Neural progenitor cell (in vitro differentiated cells): ENCODE data around the gene GFAP. TPM values are rescaled to one million over a fixed set of nuclear protein-coding genes. Genes with fewer than 3 reads are reported as not detected.

Source experiments
- DNase-seq: peaks from one replicate; pipeline ENCODE4 v3.0.0-alpha.2; 2016; ENCODE audit warnings: low spot score
- H2AFZ ChIP-seq: fragments of 200-600 bp; sonication (generic); replicated peaks from 2 replicates; pipeline ENCODE4 v1.6.1; 2016; ENCODE audit warnings: antibody characterized with exemption
- H3F3A ChIP-seq: fragments of 200-600 bp; sonication (generic); 2 replicates; pipeline ENCODE4 v1.6.1; 2016; ENCODE audit warnings: antibody characterized with exemption, low read depth
- H3K27ac ChIP-seq: fragments of 200-600 bp; sonication (generic); 2 replicates; pipeline ENCODE4 v1.5.1; 2016; ENCODE audit warnings: mild to moderate bottlenecking
- H3K27me3 ChIP-seq: fragments of 200-600 bp; sonication (generic); 2 replicates; pipeline ENCODE4 v1.6.1; 2016; ENCODE audit warnings: mild to moderate bottlenecking, moderate library complexity
- H3K36me3 ChIP-seq: fragments of 200-600 bp; sonication (generic); 2 replicates; pipeline ENCODE4 v1.5.1; 2016
- H3K4me1 ChIP-seq: fragments of 200-600 bp; sonication (generic); 2 replicates; pipeline ENCODE4 v1.6.1; 2016; ENCODE audit warnings: mixed run types
- H3K4me2 ChIP-seq: fragments of 200-600 bp; sonication (generic); 2 replicates; pipeline ENCODE4 v1.6.1; 2016
- H3K4me3 ChIP-seq: fragments of 200-600 bp; sonication (generic); 2 replicates; pipeline ENCODE4 v1.5.1; 2016
- H3K79me2 ChIP-seq: fragments of 200-600 bp; sonication (generic); 2 replicates; pipeline ENCODE4 v1.6.1; 2016; ENCODE audit warnings: low read depth
- H3K9ac ChIP-seq: fragments of 200-600 bp; sonication (generic); 2 replicates; pipeline ENCODE4 v1.6.1; 2016
- H3K9me3 ChIP-seq: fragments of 200-600 bp; sonication (generic); 2 replicates; pipeline ENCODE4 v1.5.1; 2016; ENCODE audit warnings: low read depth
- H4K20me1 ChIP-seq: fragments of 200-600 bp; sonication (generic); 2 replicates; pipeline ENCODE4 v1.6.1; 2016; ENCODE audit warnings: low read depth
- H3K27ac Mint-ChIP-seq: 3 replicates; pipeline ENCODE4 v1.8.0; 2021; ENCODE audit warnings: mixed read lengths
- H3K27me3 Mint-ChIP-seq: 2 replicates; pipeline ENCODE4 v1.8.0; 2022; ENCODE audit warnings: low read depth, mild to moderate bottlenecking, inconsistent platforms, moderate library complexity, mixed read lengths; ENCODE audit not compliant: insufficient read depth
- H3K36me3 Mint-ChIP-seq: 3 replicates; pipeline ENCODE4 v1.8.0; 2021; ENCODE audit warnings: mixed read lengths
- H3K4me1 Mint-ChIP-seq: 3 replicates; pipeline ENCODE4 v1.8.0; 2021; ENCODE audit warnings: mixed read lengths
- H3K4me3 Mint-ChIP-seq: 3 replicates; pipeline ENCODE4 v1.8.0; 2021; ENCODE audit warnings: mild to moderate bottlenecking, moderate library complexity, mixed read lengths
- H3K9me3 Mint-ChIP-seq: 3 replicates; pipeline ENCODE4 v1.8.0; 2020; ENCODE audit warnings: mixed read lengths
- EZH2 ChIP-seq: fragments of 200-600 bp; sonication (generic); IDR thresholded peaks from 2 replicates; pipeline ENCODE4 v1.6.1; 2017; ENCODE audit warnings: antibody characterized with exemption, mild to moderate bottlenecking, moderate library complexity
- EZH2phosphoT487 ChIP-seq: fragments of 200-600 bp; sonication (generic); IDR thresholded peaks from 2 replicates; pipeline ENCODE4 v1.6.1; 2017; ENCODE audit warnings: antibody characterized with exemption
- total RNA-seq: library from RNA; depleted of rRNA; stranded (reverse); fragments of >200 nt; gene quantifications from 2 replicates; pipeline ENCODE4 v1.2.3, GENCODE V29; 2015; ENCODE audit warnings: low replicate concordance
- TF ChIP-seq, protein P1 (sequence below): fragments of 200-600 bp; sonication (generic); IDR thresholded peaks from 2 replicates; pipeline ENCODE4 v1.5.1; 2017; ENCODE audit warnings: antibody characterized with exemption, mild to moderate bottlenecking

The GFAP gene
- total RNA-seq, 1 donor from 2014 or later: 0.45 TPM

GRCh38 chr17:44894642-44895041, 20.7 kb downstream of the GFAP start:
- Histone ChIP-seq H3K36me3 (no peaks in the 10 kb centered on the region), H3K27ac (no peak overlapping the region), H3K4me3 (no peak overlapping the region), H4K20me1 (peaks cover 33% of the 10 kb centered on the region), H3K4me2 (no peak overlapping the region), H3K4me1 (no peaks in the 10 kb centered on the region), H3K27me3 (no peaks in the 10 kb centered on the region), H2AFZ (no peak overlapping the region), H3K9me3 (no peaks in the 10 kb centered on the region), H3K79me2 (peaks cover 85% of the 10 kb centered on the region), H3F3A (peaks cover 12% of the 10 kb centered on the region), H3K9ac (no peak overlapping the region)
- Mint-ChIP-seq H3K36me3 (peaks cover 14% of the 10 kb centered on the region), H3K9me3 (no peaks in the 10 kb centered on the region), H3K4me3 (no peak overlapping the region), H3K27ac (no peak overlapping the region), H3K4me1 (peaks cover 8% of the 10 kb centered on the region), H3K27me3 (no peaks in the 10 kb centered on the region)
- no peak for DNase-seq
- no peak for TF ChIP-seq EZH2phosphoT487

- H3K9ac ChIP-seq: no peak overlapping the region
- no peak overlapping the region for H3K27ac Mint-ChIP-seq
- H3K36me3 Mint-ChIP-seq: peaks cover 14% of the 10 kb centered on the region
- H3K4me3 ChIP-seq: no peak overlapping the region
- H3K4me1 Mint-ChIP-seq: no peaks in the 10 kb centered on the region
- H3F3A ChIP-seq: peaks cover 5% of the 10 kb centered on the region
- DNase-seq: no peak
- peaks cover 37% of the 10 kb centered on the region for H4K20me1 ChIP-seq
- no peak overlapping the region for H3K4me3 Mint-ChIP-seq
- no peak overlapping the region for H2AFZ ChIP-seq
- H3K79me2 ChIP-seq: peaks cover 76% of the 10 kb centered on the region
- no peaks in the 10 kb centered on the region for H3K36me3 ChIP-seq
- H3K27me3 Mint-ChIP-seq: no peaks in the 10 kb centered on the region
- TF ChIP-seq, protein P1, sequence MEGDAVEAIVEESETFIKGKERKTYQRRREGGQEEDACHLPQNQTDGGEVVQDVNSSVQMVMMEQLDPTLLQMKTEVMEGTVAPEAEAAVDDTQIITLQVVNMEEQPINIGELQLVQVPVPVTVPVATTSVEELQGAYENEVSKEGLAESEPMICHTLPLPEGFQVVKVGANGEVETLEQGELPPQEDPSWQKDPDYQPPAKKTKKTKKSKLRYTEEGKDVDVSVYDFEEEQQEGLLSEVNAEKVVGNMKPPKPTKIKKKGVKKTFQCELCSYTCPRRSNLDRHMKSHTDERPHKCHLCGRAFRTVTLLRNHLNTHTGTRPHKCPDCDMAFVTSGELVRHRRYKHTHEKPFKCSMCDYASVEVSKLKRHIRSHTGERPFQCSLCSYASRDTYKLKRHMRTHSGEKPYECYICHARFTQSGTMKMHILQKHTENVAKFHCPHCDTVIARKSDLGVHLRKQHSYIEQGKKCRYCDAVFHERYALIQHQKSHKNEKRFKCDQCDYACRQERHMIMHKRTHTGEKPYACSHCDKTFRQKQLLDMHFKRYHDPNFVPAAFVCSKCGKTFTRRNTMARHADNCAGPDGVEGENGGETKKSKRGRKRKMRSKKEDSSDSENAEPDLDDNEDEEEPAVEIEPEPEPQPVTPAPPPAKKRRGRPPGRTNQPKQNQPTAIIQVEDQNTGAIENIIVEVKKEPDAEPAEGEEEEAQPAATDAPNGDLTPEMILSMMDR: no peak
- no peak for TF ChIP-seq EZH2
- TF ChIP-seq EZH2phosphoT487: no peak
- no peak overlapping the region for H3K4me2 ChIP-seq
- no peaks in the 10 kb centered on the region for H3K27me3 ChIP-seq
- H3K27ac ChIP-seq: no peak overlapping the region
- no peaks in the 10 kb centered on the region for H3K4me1 ChIP-seq
- no peaks in the 10 kb centered on the region for H3K9me3 ChIP-seq
- no peaks in the 10 kb centered on the region for H3K9me3 Mint-ChIP-seq
Measured at GRCh38 chr17:44892250-44892649, 23.1 kb downstream of the GFAP start.

DNA sequence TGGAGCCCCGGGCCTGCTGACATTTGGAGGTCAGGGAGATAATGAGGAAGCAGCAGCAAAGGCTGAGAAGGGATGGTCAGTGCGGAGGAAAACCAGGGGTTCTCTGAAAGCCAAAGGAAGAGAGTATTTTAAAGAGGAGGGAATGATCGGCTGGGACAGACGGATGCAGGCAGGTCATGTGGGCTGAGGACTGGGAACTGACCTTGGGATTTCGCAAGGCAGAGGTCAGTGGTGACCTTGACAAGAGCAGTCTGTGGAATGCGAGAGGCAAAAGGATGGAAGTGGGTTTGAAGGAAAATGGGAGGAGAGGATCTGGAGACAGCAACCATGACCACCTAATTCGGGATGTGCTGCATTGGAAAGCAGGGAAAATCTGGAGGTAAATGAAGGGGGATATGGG, 26.3 kb downstream of the GFAP start:
- peaks cover 57% of the 10 kb centered on the region for H3K79me2 ChIP-seq
- H3K27ac ChIP-seq: no peak overlapping the region
- H3F3A ChIP-seq: no peaks in the 10 kb centered on the region
- no peak overlapping the region for H3K4me3 ChIP-seq
- Mint-ChIP-seq H3K36me3 (peaks cover 15% of the 10 kb centered on the region), H3K9me3 (no peaks in the 10 kb centered on the region), H3K4me1 (no peaks in the 10 kb centered on the region), H3K4me3 (no peak overlapping the region), H3K27me3 (peaks cover 2% of the 10 kb centered on the region), H3K27ac (no peak overlapping the region)
- H3K4me1 ChIP-seq: no peaks in the 10 kb centered on the region
- no peak overlapping the region for H3K4me2 ChIP-seq
- DNase-seq: no peak
- H3K36me3 ChIP-seq: peaks cover 6% of the 10 kb centered on the region
- H3K9ac ChIP-seq: no peak overlapping the region
- H3K27me3 ChIP-seq: no peaks in the 10 kb centered on the region
- no peaks in the 10 kb centered on the region for H3K9me3 ChIP-seq
- H4K20me1 ChIP-seq: peaks cover 36% of the 10 kb centered on the region
- H2AFZ ChIP-seq: no peak overlapping the region
- TF ChIP-seq EZH2phosphoT487: no peak

DNA sequence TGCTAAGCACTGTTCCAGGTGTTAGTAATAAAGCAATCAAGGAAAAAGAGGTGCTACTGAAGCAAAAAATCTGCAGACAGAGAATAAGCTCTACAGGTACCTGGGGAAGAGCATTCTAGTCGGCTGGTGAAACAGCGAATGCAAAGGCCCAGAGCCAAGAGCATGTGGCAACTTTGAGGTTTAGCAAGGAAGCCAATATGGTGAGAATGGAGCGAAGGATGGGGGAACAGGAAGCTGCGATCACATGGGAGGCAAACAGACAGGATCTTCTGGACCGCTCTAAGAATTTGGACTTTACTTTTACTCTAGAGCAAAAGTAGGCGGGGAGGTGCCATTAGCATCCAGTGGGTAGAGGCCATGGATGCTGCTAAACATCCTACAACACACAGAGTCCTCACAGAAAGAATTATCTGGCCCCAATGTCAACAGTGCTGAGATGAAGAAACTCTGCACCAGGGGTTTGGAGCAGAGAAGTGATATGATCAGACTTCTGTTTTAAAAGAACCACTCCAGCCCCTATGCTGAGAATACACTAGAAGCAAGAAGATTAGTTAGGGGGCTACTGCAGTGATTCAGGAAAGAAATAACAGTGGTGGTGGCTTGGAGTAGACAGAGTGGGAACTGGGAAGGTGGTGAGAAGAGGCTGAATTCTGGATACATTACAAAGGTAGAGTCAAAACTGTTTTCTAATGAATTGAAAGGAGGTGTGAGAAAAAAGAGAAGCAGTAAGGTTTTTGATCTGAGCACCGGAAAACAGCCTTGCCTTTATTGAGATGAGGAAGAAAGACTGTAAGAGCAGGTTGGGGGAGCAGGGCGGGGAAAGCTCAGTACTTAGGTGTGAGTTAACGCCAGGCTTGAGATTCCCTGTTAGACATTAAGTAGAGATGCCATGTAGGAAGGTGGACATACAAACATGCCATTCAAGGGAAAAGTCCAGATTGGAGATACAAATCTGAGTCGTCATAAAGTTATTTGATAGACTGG, 27.0 kb downstream of the GFAP start:
- no peak overlapping the region for H3K9ac ChIP-seq
- H3K4me2 ChIP-seq: no peak overlapping the region
- peaks cover 2% of the 10 kb centered on the region for H3K27me3 Mint-ChIP-seq
- H3K4me1 Mint-ChIP-seq: no peaks in the 10 kb centered on the region
- TF ChIP-seq EZH2phosphoT487 (no peak), EZH2 (no peak)
- no peaks in the 10 kb centered on the region for H3F3A ChIP-seq
- no peak overlapping the region for H3K4me3 Mint-ChIP-seq
- H3K79me2 ChIP-seq: peaks cover 54% of the 10 kb centered on the region
- no peak for DNase-seq
- H3K4me1 ChIP-seq: no peaks in the 10 kb centered on the region
- no peak overlapping the region for H3K4me3 ChIP-seq
- no peaks in the 10 kb centered on the region for H3K9me3 Mint-ChIP-seq
- no peak overlapping the region for H2AFZ ChIP-seq
- H3K36me3 Mint-ChIP-seq: peaks cover 18% of the 10 kb centered on the region
- H3K27ac ChIP-seq: no peak overlapping the region
- H4K20me1 ChIP-seq: peaks cover 36% of the 10 kb centered on the region
- no peak overlapping the region for H3K27ac Mint-ChIP-seq
- no peaks in the 10 kb centered on the region for H3K9me3 ChIP-seq
- H3K27me3 ChIP-seq: no peaks in the 10 kb centered on the region
- peaks cover 6% of the 10 kb centered on the region for H3K36me3 ChIP-seq
